22Rv1 (cell line): Measurements from ENCODE around the gene ATP2A3.

Experiments used
- CTCF ChIP-seq: fragments of 450-650 bp; IDR thresholded peaks from 2 replicates; pipeline ENCODE4 v1.5.1; 2017; ENCODE audit warnings: mild to moderate bottlenecking
- ZFX ChIP-seq: fragments of 450-650 bp; IDR thresholded peaks from 2 replicates; pipeline ENCODE4 v1.6.1; 2017; ENCODE audit warnings: antibody characterized with exemption, borderline replicate concordance

DNA sequence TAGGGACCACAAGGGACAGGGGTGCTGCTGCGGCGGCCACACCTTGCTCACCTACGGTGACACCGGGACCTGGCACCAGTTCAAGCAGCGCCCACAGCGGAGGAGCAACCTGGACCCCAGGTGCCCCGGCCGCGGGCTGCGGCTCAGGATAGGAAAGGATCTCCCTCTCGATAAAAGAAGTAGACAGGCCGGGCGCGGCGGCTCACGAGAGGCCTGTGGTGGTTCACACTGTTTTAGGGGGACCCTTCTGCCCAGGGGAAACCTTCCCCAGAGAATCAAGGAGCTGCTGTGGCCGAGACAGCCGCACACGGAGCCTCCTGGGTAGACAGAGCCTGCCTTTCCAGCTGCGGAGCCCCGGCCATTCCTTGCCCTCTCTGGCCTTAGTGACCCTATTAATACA is 17.9 kb upstream of the ATP2A3 start:
- TF ChIP-seq CTCF (no peak), ZFX (no peak)
